Suppressor macrophage treated with lipopolysaccharide for 1 hour (primary cell): ENCODE results near the gene USP47.

Source experiments
- DNase-seq, 3 donors: peaks; one replicate each; pipeline ENCODE4 v3.0.0-alpha.2; 2020 to 2022

USP47 gene

DNA sequence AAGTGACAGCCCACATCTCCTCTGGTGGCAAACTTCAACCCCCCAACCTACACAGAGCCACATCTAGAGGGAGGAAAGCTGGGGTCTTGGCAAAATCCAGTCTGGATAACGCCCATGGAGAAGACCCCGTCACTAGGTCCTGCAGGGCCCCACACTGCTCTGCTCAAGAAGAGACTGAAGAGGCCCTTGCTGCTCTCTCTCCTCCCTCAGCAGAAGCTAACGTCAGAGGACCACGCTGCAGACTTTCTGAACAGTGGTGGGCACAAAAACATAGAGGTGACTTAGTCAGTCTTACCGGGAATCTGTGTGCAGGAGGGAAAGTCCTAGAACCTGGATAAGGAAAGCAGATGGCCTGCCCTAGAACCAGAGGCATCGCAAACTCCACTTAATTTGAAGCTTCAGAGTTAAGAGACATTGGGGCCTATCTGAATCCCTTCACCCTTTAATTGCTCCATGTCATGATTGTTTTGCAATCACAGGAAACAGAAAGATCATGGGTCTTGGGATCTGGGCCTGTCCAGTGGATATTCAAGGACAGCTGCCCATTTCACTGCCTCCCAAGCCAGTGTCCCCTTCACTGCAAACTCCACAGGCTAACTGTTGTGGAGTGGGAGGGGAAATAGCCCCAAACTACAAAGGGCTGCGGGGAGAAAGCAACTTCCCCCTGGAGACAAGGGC is 164.9 kb downstream of the USP47 start:
- no peak for DNase-seq

DNA sequence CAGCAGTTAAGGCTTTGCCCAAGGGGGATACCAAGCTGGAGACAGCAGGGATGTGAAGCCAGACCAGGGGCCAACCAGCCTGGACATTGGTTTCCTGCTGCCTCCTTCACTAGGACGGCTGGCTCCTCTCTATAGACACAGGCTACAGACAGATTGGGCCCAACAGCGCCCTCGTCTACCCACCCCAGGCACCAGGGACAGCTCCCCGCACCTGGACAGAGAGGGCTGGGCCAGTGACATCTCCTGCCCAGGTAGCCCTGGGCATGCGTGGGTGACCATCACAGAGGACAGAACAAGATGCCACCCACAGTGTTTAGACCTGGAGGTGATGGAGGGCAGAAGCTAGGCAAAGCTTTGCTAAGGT is 165.4 kb downstream of the USP47 start:
- DNase-seq, result no peak

DNA sequence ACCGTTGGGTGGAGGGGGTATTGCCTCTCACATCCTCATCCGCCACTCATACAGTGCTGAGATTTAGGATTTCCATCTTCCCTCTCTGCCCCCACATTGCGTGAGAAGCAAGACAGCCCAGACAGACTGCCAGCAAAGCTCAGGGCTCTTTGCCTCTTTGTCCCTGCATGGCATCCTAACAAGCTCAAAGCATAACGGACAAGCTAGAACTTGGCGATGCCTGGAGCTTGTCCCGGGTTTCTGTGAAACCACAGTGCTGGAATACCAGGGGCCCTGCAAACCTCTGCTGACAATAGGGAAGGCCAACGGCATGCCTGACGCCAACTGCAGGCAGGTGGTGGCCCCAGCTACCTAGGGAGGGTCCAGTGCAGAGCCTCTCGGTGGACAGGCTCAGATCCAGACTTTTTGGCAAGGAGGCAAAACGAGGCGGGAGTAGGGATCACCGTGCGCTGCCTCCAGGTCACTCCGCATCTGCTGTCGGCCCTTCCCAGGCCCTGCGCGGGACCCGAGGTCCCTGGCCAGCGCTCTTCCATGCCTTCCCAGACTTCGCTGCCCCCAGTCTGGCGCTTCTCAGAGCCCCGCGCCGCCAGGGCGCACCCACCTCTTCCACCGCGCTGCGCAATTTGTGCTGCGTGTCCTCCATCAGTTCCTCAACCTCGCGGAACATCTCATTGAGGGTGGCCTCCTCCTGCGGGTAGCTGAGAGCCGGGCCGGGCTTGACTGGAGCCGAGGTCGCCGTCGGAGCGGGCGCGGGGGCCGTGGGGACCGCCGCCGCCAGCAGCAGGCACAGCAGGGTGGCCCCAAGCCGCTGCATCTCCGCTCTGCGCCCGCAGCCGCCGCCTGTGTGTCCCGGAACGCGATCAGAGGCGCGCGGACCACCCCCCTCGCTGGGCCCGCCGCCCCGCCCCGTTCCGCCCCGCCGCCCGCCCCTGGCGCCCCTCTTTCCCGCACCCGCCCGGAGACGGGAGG is 166.3 kb downstream of the USP47 start, which contains the start of gene DKK3:
Gene DKK3, minus strand, starts transcription at position 858 of the 969 bp plus-strand sequence. Its CDS starts 44 bp downstream, at position 814.
- no peak for DNase-seq
